A549 (cell line): ENCODE results near the gene TSPAN16.

Source experiments
- CHD2 ChIP-seq: fragments of 150-350 bp; IDR thresholded peaks from 2 replicates; pipeline ENCODE4 v1.6.1; 2014; ENCODE audit warnings: low read length; ENCODE audit not compliant: partially characterized antibody
- CHD4 ChIP-seq: fragments of 200-600 bp; sonication (generic); IDR thresholded peaks from 2 replicates; pipeline ENCODE4 v1.6.1; 2016; ENCODE audit warnings: antibody characterized with exemption, mild to moderate bottlenecking, borderline replicate concordance
- ELK1 ChIP-seq: fragments of 150-350 bp; IDR thresholded peaks from 2 replicates; pipeline ENCODE4 v1.6.1; 2014; ENCODE audit warnings: low read depth, mild to moderate bottlenecking, low read length
- EP300 ChIP-seq, 2 experiments: fragments of >200 bp; sonication (Bioruptor Twin); formaldehyde crosslinking; IDR thresholded peaks; 2 replicates in 1 of 2; 3 replicates in 1 of 2; pipeline ENCODE4 v1.6.1; 2016 to 2017
- HDAC2 ChIP-seq: fragments of 200-600 bp; sonication (generic); IDR thresholded peaks from 2 replicates; pipeline ENCODE4 v1.6.1; 2016
- HMGXB4 ChIP-seq: fragments of 250-450 bp; sonication (Bioruptor Pico); IDR thresholded peaks from 2 replicates; pipeline ENCODE4 v1.5.0; 2021; ENCODE audit warnings: mild to moderate bottlenecking, moderate library complexity, borderline replicate concordance
- JUNB ChIP-seq: fragments of >200 bp; sonication (Bioruptor Twin); formaldehyde crosslinking; IDR thresholded peaks from 2 replicates; pipeline ENCODE4 v1.6.1; 2016
- MYC ChIP-seq: IDR thresholded peaks from 2 replicates; pipeline ENCODE4 v1.6.1; 2012; ENCODE audit warnings: mild to moderate bottlenecking, inconsistent platforms, low read length, improper control_type of control experiment, borderline replicate concordance
- RFX5 ChIP-seq: fragments of 450-650 bp; IDR thresholded peaks from 2 replicates; pipeline ENCODE4 v1.7.1; 2014; ENCODE audit warnings: antibody characterized with exemption, mild to moderate bottlenecking, moderate library complexity
- TF ChIP-seq, protein P1 (sequence below): fragments of >200 bp; sonication (Bioruptor Twin); formaldehyde crosslinking; IDR thresholded peaks from 3 replicates; pipeline ENCODE4 v1.5.1; 2016

GRCh38 chr19:11248852-11249251 is 47.1 kb upstream of the TSPAN16 start:
- TF ChIP-seq MYC (no peak), CHD4 (no peak), HMGXB4 (CRISPR knock-in tag) (no peak), HDAC2 (no peak), EP300 (IDR thresholded peaks at IDR 0.05) (no peak), RFX5 (no peak), CHD2 (no peak), ELK1 (no peak), JUNB (no peak)
- TF ChIP-seq, protein P1, sequence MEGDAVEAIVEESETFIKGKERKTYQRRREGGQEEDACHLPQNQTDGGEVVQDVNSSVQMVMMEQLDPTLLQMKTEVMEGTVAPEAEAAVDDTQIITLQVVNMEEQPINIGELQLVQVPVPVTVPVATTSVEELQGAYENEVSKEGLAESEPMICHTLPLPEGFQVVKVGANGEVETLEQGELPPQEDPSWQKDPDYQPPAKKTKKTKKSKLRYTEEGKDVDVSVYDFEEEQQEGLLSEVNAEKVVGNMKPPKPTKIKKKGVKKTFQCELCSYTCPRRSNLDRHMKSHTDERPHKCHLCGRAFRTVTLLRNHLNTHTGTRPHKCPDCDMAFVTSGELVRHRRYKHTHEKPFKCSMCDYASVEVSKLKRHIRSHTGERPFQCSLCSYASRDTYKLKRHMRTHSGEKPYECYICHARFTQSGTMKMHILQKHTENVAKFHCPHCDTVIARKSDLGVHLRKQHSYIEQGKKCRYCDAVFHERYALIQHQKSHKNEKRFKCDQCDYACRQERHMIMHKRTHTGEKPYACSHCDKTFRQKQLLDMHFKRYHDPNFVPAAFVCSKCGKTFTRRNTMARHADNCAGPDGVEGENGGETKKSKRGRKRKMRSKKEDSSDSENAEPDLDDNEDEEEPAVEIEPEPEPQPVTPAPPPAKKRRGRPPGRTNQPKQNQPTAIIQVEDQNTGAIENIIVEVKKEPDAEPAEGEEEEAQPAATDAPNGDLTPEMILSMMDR: no peak
